GM21576 (cell line): ENCODE results near the gene APP.

Experiments
- ATAC-seq: cut with Tn5 transposase; IDR thresholded peaks from one replicate; pipeline ENCODE4 v1.9.1; 2021; ENCODE audit warnings: mild to moderate bottlenecking, moderate library complexity; ENCODE audit not compliant: unreplicated experiment

Gene APP

GRCh38 chr21:26130249-26130881 is 40.2 kb downstream of the APP start:
- no peak for ATAC-seq

DNA sequence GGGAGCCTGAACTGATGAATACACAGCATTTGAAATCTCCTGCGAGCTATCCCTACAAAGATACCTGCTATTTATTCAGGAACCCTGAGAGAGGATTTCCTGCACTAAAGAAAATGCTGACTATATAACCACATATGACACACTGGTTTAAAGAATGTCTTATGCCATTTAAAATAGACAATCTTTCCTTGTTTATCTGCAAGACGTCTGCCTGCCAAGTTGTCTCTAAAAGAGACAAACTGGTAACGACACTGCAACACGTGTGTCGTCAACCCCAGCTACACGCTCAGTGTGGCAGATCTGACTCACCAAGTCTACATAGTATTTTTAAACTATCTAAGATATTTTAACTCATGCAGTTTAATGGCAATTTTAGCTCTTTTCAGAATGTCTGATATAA is 42.7 kb downstream of the APP start:
- ATAC-seq: no peak

DNA sequence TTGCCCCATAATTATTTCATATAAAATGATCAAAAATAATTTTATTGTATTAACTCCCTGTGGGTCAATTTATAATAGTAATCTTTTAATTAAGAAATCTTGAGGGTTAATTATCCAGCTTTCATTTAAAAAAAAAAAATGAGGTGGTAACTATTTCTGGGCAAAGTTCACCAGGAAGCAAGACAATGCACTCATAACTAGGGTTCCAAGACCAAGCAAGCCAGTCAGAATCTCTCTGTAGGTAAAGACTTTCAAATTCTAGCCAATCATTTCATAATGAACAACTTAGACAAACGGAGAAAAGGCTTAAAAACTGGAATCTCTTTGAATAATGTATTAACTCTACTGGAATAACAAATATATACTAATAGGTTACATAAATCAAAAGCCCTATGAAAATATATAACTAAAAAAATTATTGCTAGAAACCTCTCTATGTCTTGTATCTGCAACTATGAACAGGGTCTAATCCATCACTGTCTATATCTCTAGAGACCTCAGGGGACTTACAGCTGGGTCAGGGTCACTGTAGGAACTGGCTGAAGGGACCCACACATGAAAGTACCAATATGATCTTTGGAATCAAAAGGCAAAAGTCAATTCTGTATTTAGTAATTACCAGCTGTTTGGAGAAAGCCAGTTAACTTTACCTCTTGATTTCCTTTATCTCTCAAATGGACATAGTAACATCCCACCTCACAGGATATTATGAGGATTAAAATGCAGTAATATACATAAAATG is 43.3 kb downstream of the APP start:
- no peak for ATAC-seq

DNA sequence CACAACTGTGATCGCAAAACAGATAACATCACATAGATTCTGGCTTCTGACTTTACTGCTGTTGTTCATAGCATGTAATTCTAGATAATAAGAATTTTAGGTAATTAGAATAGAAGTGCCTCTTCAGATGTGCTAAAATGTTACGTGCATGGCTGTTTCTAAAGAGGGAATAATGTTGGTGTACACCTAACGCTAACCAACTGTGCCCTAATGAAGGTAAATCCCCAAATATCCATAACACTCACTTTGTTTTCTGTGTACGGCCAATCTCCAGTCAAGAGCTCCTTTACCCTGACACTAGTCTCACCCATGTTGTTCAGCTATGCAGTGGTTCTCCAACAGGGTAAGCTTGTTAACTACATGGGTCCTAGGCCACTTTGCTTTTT is 44.4 kb downstream of the APP start:
- no peak for ATAC-seq

GRCh38 chr21:26125433-26126167 is 45.0 kb downstream of the APP start:
- no peak for ATAC-seq

GRCh38 chr21:26124896-26125295 is 45.7 kb downstream of the APP start:
- ATAC-seq: no peak

- no peak for ATAC-seq
Measured at GRCh38 chr21:26124421-26124833, 46.1 kb downstream of the APP start.

DNA sequence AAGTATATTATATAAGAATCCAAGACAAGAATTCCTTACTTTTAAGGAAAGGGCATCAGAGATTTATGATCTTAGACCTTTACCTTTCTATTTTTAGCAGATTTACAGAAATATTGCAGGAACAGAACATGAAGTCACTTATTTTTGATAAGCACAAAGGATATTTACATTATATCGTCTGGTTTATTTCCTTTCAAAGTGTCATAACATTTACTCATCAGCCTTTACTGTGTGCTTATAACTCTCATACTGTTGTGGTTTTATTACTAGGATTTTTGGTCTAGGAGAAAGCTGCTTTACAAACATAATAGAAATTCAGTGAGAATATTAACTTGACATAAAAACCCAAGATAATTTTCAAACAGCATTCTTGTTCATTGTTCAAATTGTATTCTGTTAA is 47.6 kb downstream of the APP start:
- ATAC-seq: no peak

DNA sequence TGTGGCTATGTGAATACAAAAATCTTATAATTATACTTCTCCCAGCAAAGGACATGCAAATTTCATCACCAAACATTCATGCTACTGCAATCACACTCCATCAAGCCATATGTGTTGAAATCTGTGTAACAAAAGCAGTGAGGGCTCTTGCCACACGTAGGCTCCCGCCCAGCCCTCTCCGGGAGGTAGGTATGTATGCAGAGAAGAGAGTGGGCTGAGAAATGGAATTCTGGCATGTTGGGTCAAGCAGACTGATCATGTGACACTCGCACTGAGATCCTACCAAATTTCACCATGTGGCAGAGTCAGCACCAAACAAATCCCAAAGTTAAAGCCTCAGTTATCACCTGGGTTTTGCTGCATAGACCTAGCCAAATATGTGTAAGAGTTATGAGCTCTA is 49.7 kb downstream of the APP start:
- ATAC-seq: no peak

DNA sequence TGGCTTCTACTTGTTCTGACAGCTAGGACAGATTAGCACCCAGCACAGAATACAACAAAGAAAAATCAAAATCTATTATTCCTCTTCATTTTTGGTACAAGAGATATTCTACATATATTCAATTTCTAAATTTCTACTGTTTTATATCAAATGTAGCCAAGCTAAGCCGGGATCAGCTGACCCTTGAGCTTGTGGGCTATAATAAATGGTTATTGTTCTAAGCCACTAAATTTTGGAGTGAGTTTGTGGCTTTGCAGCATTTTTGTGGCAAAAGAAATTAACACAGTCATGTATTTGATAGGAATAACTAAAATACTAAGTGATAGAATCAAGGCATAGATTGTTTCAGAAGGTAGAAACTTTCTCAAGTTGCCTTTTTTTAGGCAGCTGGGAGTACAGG is 50.7 kb downstream of the APP start:
- no peak for ATAC-seq

GRCh38 chr21:26118938-26119540 is 51.5 kb downstream of the APP start:
- ATAC-seq: no peak

DNA sequence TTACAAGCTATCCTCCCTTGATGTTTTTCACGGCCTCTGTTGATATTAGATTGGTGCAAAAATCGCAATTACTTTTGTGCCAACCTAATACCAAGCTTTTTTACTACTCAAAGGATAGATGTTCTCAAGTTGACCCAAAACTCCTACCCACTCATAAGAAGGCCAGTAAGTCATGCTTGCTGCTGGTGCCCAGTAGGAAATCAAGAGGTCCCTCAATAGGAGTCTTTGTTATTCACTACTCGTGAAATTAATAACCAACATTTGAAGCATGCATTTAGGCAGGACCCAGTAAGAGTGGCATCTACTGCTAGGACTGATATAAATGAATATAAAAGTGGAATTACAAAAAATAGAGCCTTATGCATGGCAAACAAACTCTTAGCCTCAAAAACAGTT is 52.6 kb downstream of the APP start:
- no peak for ATAC-seq

DNA sequence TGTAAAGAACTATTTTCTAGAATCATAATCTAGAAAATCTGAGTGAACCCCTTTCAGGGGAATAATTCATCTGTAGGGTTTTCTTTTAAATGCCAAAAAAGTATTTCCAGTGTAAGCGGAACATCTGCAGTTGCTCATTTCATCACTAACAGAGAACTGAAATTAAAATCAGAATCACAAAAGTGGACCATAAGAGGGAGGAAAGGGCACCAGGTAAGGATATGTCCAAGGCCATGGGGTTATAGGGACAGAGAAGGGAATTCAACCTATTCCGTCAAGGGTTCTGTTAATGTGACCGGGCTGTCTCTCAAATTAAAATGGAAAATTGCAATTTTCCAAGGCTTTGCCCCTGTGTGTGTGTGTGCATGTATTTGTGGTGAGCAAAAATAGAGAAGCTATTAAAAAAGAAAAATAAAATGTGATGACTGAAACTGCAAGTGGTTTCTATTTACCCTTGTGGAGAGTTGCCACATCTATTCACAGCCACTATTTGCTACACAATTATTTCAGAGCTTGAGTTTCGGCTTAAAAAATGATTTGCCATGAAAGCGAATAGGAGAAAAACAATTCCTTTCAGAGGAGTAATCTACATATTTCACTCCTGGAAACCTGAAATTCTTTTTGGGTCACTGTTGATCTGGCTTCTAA is 53.1 kb downstream of the APP start:
- ATAC-seq: no peak

DNA sequence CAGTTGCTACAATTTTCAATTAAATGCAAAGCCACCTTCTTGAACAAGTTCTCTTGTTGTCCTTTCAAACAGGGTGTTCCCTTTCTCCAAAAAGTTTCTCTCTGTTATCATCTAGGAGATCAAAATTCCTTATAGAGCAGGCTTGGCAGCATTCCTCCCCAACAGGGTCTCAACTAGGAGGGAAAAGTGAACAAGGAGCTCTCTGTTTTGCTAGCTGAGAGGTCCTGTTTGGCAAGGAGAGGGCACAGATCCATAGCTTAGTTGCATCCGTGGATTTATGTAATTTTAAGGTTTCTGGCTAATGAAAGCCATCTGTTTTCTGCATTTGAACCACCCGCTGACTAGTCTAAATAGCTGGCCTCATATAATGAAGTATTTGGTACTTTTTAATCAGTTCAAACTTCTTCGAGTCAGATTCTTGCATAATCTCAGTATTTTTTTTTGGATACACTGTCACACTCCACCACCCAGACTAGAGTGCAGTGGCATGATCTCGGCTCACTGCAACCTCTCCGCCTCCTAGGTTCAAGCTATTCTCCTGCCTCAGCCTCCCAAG is 54.0 kb downstream of the APP start:
- ATAC-seq: no peak

DNA sequence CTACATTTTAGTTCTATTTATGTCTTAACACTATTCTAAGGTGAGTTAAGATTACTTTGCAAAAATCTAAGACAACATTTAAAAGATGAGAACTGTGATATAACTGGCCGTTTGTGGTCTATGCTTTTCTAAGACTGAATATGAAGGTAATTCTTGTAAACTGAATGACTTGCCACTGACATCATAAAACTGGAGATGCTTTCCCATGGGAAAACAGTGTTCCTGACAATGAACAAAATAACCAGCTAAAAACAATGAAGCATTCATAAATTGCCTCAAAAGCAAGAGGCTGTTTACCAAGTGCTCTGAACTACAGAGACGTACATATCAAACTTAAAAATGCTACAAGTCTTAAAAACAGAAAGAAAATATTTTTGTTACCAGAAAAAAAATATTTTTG is 54.7 kb downstream of the APP start:
- ATAC-seq: no peak

DNA sequence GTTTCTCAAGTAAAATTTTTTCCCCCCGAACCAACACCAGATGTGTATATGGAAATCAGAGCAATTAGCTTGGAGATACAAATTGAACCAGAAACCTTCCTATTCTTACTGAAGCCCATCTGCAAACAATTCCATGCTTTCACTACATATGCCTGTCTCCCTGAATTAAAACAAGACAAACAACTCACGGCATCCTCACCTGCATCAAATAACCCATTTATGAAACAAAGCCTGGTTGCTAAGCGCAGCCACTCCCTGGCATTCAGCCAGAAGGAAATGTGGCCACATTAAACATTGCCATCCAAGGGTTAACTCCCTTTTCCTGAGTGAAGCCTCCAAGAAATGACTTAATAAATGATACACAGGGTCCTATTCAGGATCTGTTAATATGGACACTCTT is 55.3 kb downstream of the APP start:
- ATAC-seq: no peak

DNA sequence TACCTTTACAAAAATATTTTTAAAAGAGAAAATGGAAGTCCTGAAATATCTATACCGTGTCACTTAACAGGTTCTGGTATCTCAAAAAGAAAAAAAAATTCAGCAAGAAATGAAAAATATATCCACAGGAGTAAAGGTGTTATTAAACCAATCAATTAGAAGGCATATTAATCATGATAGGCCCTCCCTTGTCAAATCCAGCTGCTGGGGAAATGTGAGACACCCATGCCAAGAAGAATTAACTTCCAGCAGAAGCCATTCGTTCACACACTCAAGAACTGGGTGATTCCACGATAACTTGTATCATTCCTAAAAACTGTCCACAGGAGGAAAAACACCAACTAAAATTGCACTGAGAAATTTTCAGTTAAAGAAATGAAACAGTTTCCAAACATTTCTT is 57.6 kb downstream of the APP start:
- no peak for ATAC-seq

- no peak for ATAC-seq
Measured at GRCh38 chr21:26112127-26112742, 58.3 kb downstream of the APP start.

DNA sequence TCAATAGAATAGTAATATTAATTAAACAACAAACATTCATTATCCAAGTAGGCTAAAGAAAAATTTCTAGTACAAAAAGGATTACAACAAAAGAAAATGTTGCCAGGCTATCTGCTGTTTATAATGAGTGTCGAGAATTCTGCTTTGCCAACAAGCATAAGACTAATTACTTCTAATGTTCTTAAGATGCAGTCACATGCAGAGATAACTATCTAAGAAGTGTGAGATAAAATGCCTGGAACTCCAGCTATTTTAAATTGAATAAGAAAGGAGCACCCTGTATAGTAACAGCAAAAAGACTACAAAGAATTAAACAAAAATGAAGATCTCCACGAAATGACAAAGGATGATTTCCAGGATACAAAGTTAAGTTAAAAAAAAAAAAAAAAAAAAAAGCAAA is 59.9 kb downstream of the APP start:
- no peak for ATAC-seq

GRCh38 chr21:26107429-26107828 is 63.1 kb downstream of the APP start:
- no peak for ATAC-seq

GRCh38 chr21:26106562-26106961 is 64.0 kb downstream of the APP start:
- no peak for ATAC-seq
